Immature natural killer cell (primary cell): ENCODE data around the gene UBE2J2. TPM values are rescaled to one million over a fixed set of nuclear protein-coding genes. Genes with fewer than 3 reads are reported as not detected.

Experiments used
- DNase-seq, 3 donors: peaks; one replicate each; pipeline ENCODE4 v3.0.0; 2022; ENCODE audit warnings: mixed read lengths in 1 of 3
- H3K27ac Mint-ChIP-seq, 6 donors: one replicate each; pipeline ENCODE4 v1.8.0; 2020; ENCODE audit warnings: mixed read lengths in 6 of 6, mild to moderate bottlenecking in 5 of 6, inconsistent platforms in 4 of 6, moderate library complexity in 3 of 6
- H3K27me3 Mint-ChIP-seq, 3 donors: one replicate each; pipeline ENCODE4 v1.8.0; 2020 to 2021; ENCODE audit warnings: low read depth in 3 of 3, mild to moderate bottlenecking in 3 of 3, mixed read lengths in 3 of 3, moderate library complexity in 3 of 3, inconsistent platforms in 1 of 3
- H3K36me3 Mint-ChIP-seq, 3 donors: one replicate each; pipeline ENCODE4 v1.8.0; 2020; ENCODE audit warnings: mixed read lengths in 3 of 3, inconsistent platforms in 2 of 3, mild to moderate bottlenecking in 2 of 3
- H3K4me1 Mint-ChIP-seq, 2 donors: one replicate each; pipeline ENCODE4 v1.8.0; 2020; ENCODE audit warnings: inconsistent platforms in 2 of 2, mild to moderate bottlenecking in 2 of 2, mixed read lengths in 2 of 2, moderate library complexity in 1 of 2
- H3K4me3 Mint-ChIP-seq, 5 donors: one replicate each; pipeline ENCODE4 v1.8.0; 2020; ENCODE audit warnings: mild to moderate bottlenecking in 5 of 5, mixed read lengths in 5 of 5, inconsistent platforms in 3 of 5, moderate library complexity in 3 of 5
- H3K9me3 Mint-ChIP-seq, 6 donors: one replicate each; pipeline ENCODE4 v1.8.0; 2020; ENCODE audit warnings: mild to moderate bottlenecking in 6 of 6, mixed read lengths in 6 of 6, inconsistent platforms in 4 of 6, moderate library complexity in 3 of 6
- polyA plus RNA-seq, 3 donors: library from polyadenylated mRNA; unstranded; fragments of 300-500 nt; fragmentation: Illumina TruSeq; gene quantifications; one replicate each; pipeline ENCODE4 v1.2.3, GENCODE V29; 2021

Gene UBE2J2
- polyA plus RNA-seq, 3 donors from 2014 or later: 77.8 to 105 (median 83.9) TPM

DNA sequence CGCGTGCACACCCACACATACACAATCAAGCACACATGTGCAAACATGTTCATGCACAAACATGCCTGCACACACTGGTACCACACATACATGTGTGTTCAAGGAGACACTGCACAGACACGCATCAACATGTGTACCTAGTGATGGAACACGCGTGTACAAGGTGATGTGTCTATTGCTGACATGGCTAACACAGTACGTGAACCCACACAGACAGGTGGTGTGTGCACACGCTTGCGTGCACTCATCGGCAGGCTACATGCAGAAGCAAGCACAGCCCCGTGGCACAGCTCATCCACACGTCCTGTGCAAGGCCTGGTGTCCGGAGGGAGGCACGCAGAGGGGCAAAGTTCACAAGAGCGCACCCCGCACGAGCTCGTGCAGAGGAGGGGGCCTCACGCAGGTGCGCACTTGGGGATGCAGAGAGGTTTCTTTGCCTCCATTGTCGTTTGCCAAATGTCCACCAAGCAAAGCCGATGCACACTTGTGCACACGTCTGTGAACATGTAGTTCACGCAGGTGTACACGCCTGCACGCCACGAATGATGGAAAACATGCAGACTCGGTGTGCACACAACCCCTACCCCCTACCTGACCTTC is 33.1 kb upstream of the UBE2J2 start:
- H3K36me3 Mint-ChIP-seq: no peaks in the 10 kb centered on the region
- no peaks in the 10 kb centered on the region for H3K9me3 Mint-ChIP-seq
- peak overlapping the region; percentile 60 to 81 (median 76) for H3K27ac Mint-ChIP-seq
- H3K27me3 Mint-ChIP-seq: peaks cover 5 to 11% (median 10%) of the 10 kb centered on the region in 3 donors
- peaks cover 15 to 18% of the 10 kb centered on the region in 2 donors for H3K4me1 Mint-ChIP-seq
- H3K4me3 Mint-ChIP-seq: peak overlapping the region; percentile 78 to 88 (median 82)
- no peak for DNase-seq

GRCh38 chr1:1306070-1306660 is 32.5 kb upstream of the UBE2J2 start:
- Mint-ChIP-seq H3K36me3 (no peaks in the 10 kb centered on the region), H3K4me1 (peaks cover 15 to 18% of the 10 kb centered on the region in 2 donors), H3K27ac (peak overlapping the region; percentile 20 to 81 (median 69)), H3K9me3 (no peaks in the 10 kb centered on the region), H3K4me3 (peak overlapping the region; percentile 78 to 88 (median 82)), H3K27me3 (peaks cover 5 to 11% (median 10%) of the 10 kb centered on the region in 3 donors)
- no peak for DNase-seq

- Mint-ChIP-seq H3K4me3 (peak overlapping the region; percentile 78 to 88 (median 82)), H3K27me3 (peaks cover 5 to 12% (median 11%) of the 10 kb centered on the region in 3 donors), H3K27ac (peak overlapping the region in 4 of 6 donors; percentile 60 to 81 (median 76)), H3K9me3 (no peaks in the 10 kb centered on the region), H3K4me1 (peaks cover 15 to 18% of the 10 kb centered on the region in 2 donors), H3K36me3 (no peaks in the 10 kb centered on the region)
- DNase-seq: peak in 1 of 3 donors; percentile 40
These were observed 31.8 kb upstream of the UBE2J2 start for GRCh38 chr1:1305300-1306069.

GRCh38 chr1:1304331-1305299 is 31.0 kb upstream of the UBE2J2 start:
- DNase-seq: no peak
- peak overlapping the region in 2 of 5 donors; percentile 13 to 41 for H3K4me3 Mint-ChIP-seq
- peak overlapping the region in 1 of 6 donors; percentile 29 for H3K27ac Mint-ChIP-seq
- peaks cover 15 to 18% of the 10 kb centered on the region in 2 donors for H3K4me1 Mint-ChIP-seq
- H3K9me3 Mint-ChIP-seq: no peaks in the 10 kb centered on the region
- H3K36me3 Mint-ChIP-seq: no peaks in the 10 kb centered on the region
- H3K27me3 Mint-ChIP-seq: peaks cover 2 to 12% (median 11%) of the 10 kb centered on the region in 3 donors

- no peak overlapping the region for H3K4me3 Mint-ChIP-seq
These were observed 30.1 kb upstream of the UBE2J2 start for GRCh38 chr1:1303736-1304135.

GRCh38 chr1:1302951-1303509 is 29.4 kb upstream of the UBE2J2 start:
- Mint-ChIP-seq H3K36me3 (no peaks in the 10 kb centered on the region), H3K4me3 (no peak overlapping the region), H3K4me1 (peaks cover 15 to 18% of the 10 kb centered on the region in 2 donors), H3K9me3 (no peaks in the 10 kb centered on the region), H3K27me3 (peaks cover 0 to 9% (median 7%) of the 10 kb centered on the region in 3 donors), H3K27ac (no peak overlapping the region)
- no peak for DNase-seq

More at GRCh38 chr1:1303736-1304135, 30.1 kb upstream of the UBE2J2 start:
- Mint-ChIP-seq H3K27ac (no peak overlapping the region), H3K27me3 (peaks cover 2 to 11% (median 9%) of the 10 kb centered on the region in 3 donors), H3K4me1 (peaks cover 15 to 18% of the 10 kb centered on the region in 2 donors), H3K36me3 (no peaks in the 10 kb centered on the region), H3K9me3 (no peaks in the 10 kb centered on the region)
- no peak for DNase-seq

DNA sequence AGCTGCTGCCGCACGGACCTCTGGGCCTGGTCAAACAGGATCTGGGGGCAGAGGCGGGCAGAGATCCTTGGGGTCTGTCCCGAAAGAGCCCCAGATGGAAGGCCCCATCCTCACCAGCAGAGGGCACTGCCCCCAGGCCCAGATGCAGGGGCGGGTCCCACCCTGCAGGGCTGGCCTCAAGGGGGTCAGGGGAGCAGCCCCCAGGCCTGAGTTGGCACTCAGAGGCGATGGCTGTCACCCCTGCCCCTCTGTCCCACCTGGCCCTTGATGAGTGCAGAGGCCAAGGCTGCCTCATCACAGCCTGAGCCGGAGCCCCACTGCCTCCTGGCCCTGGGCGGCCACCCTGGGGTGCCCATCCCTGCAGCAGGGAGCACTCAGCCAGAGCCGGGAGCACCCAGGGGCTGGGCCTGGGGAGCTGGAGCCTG is 28.4 kb upstream of the UBE2J2 start:
- no peaks in the 10 kb centered on the region for H3K36me3 Mint-ChIP-seq
- H3K27me3 Mint-ChIP-seq: peaks cover 0 to 7% (median 3%) of the 10 kb centered on the region in 3 donors
- H3K4me3 Mint-ChIP-seq: no peak overlapping the region
- no peaks in the 10 kb centered on the region for H3K9me3 Mint-ChIP-seq
- no peak overlapping the region for H3K27ac Mint-ChIP-seq
- DNase-seq: no peak
- peaks cover 13 to 16% of the 10 kb centered on the region in 2 donors for H3K4me1 Mint-ChIP-seq

DNA sequence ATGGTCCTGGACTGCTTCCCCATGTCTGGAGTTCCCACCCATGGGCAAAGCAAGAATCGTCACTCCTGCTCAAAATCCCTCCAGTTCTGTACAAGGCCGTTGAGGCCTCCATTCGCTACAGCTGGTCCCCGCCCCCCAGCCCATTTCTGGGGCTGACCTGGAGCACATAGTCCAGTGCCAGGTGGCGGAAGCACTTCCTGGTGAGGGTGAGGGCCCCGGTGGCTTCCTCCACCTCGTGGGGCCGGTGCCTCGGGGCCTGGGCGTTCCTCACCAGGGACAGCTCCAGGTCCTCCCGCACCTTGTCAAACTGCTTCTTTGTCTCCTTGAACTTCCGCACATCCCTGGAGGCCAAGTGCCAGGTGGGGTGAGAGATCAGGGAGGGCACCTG is 26.7 kb upstream of the UBE2J2 start:
- Mint-ChIP-seq H3K4me3 (no peak overlapping the region), H3K4me1 (peaks cover 0 to 4% of the 10 kb centered on the region in 2 donors), H3K27ac (peak overlapping the region in 1 of 6 donors; percentile 46), H3K9me3 (no peaks in the 10 kb centered on the region), H3K36me3 (no peaks in the 10 kb centered on the region), H3K27me3 (peaks cover 0 to 2% (median 0%) of the 10 kb centered on the region in 3 donors)
- no peak for DNase-seq

GRCh38 chr1:1299686-1300351 is 26.2 kb upstream of the UBE2J2 start:
- H3K4me1 Mint-ChIP-seq: peaks cover 0 to 2% of the 10 kb centered on the region in 2 donors
- DNase-seq: no peak
- peaks cover 0 to 2% (median 0%) of the 10 kb centered on the region in 3 donors for H3K27me3 Mint-ChIP-seq
- no peak overlapping the region for H3K27ac Mint-ChIP-seq
- H3K4me3 Mint-ChIP-seq: no peak overlapping the region
- H3K9me3 Mint-ChIP-seq: no peaks in the 10 kb centered on the region
- H3K36me3 Mint-ChIP-seq: no peaks in the 10 kb centered on the region

GRCh38 chr1:1298861-1299685 is 25.4 kb upstream of the UBE2J2 start:
- Mint-ChIP-seq H3K4me1 (no peaks in the 10 kb centered on the region), H3K4me3 (no peak overlapping the region), H3K27ac (no peak overlapping the region), H3K9me3 (no peaks in the 10 kb centered on the region), H3K36me3 (no peaks in the 10 kb centered on the region), H3K27me3 (peaks cover 0 to 2% (median 0%) of the 10 kb centered on the region in 3 donors)
- DNase-seq: no peak

- Mint-ChIP-seq H3K27me3 (peaks cover 0 to 2% (median 0%) of the 10 kb centered on the region in 3 donors), H3K36me3 (no peaks in the 10 kb centered on the region), H3K9me3 (no peaks in the 10 kb centered on the region), H3K4me3 (no peak overlapping the region), H3K27ac (no peak overlapping the region), H3K4me1 (no peaks in the 10 kb centered on the region)
- DNase-seq: no peak
These were observed 24.3 kb upstream of the UBE2J2 start for GRCh38 chr1:1297802-1298424.
